Adrenal gland (tissue), 5 donors: ENCODE results near the gene CELSR3.

ENCODE experiments used
- CTCF ChIP-seq, 6 experiments: fragments of 450-650 bp in 4 of 6; fragments of 200-600 bp in 2 of 6; sonication (generic) in 1 of 6; IDR thresholded peaks; 1 replicate in 5 of 6; 2 replicates in 1 of 6; pipeline versions ENCODE4 v1.5.1 to v1.8.0; 2016 to 2021; ENCODE audit warnings: antibody characterized with exemption in 6 of 6, mild to moderate bottlenecking in 2 of 6, moderate library complexity in 1 of 6
- POLR2A ChIP-seq, 2 donors: fragments of 450-650 bp; IDR thresholded peaks; one replicate each; pipeline ENCODE4 v1.6.1; 2017; ENCODE audit warnings: antibody characterized with exemption in 2 of 2, mild to moderate bottlenecking in 2 of 2, moderate library complexity in 1 of 2
- donor health status: DM: no; HTN: no; CAD: no.

GRCh38 chr3:48690846-48691458 lies 28.3 kb upstream of the CELSR3 start:
- no peak for TF ChIP-seq POLR2A (IDR thresholded peaks at IDR 0.05)
- TF ChIP-seq CTCF (IDR thresholded peaks at IDR 0.05), result no peak
